Measurements from ENCODE around the gene SDK1.

The SDK1 gene

DNA sequence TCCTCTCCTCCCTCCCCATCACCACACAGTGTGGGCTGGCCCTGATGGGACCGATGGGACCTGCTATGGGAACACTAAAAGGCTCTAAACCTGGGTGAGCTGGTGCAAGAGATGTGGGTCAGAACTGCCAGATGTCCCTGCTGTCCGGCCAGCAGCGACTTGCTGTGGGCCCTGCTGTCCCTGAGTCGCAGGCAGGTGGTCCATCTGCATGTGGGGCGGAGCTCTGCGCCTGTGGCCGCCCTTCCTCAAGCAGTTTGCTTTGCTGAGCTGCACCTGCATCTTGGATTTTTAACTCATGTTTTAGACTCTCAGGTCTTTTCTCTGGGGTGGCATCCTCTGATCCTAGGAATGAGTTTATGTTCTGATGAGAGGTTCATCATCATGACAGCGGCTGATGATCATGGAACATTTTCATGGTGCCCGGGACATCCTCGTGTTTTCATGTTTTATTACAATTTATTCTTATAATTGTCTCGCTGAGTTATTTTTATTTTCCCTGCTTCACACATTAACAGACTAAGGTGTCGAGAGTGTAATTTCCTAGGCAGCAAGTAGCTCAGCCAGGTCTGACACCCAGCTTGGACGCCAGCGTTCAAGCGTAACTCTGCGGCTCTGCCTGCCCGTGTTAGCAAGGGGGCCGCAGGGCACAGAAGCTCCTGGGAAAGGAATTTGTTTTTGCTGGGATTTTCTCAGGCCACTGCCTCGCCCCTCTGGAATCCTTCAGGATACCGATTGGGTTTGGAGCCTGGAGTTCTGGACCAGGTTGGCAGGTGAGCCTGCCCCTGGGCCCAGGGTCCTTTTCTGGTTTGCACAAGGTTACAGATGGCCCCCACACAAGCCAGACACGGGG is 765.8 kb downstream of the SDK1 start:
- no peak for DNase-seq

DNA sequence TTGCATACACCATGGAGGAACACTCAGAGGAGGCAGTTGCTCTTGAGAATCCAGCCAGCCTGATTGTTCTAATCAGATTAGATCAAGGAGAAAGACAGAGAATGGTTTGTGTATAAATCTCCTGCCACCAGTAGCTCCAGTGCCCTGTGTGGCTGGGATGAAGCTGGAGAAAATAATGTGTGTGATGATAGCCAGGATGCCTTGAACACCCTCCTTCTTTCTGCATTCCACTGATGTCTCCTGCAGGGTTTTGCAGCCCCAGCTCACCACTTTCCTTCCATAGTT is 766.4 kb downstream of the SDK1 start:
- no peak for DNase-seq

DNA sequence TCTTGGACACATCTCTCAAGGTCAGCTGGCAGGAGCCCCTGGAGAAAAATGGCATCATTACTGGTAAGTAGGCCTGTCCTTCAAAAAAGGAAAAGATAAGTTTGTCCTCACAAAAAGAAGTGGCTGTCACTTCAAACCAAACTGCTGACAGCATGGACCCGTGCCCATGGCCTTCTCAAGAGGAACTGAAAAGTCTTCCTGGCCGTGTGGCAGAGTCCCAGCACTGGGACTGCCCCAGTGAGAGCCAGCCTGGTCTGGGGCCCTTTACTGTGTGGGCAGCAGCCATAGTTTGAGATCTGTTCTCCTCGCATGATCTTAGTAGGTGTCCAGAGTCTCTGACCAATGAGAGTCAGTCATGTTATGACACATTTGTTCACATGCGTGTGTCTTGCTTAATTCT is 766.8 kb downstream of the SDK1 start:
- DNase-seq = no peak

- no peak for DNase-seq
These were observed 767.2 kb downstream of the SDK1 start for GRCh38 chr7:4068286-4068685.

- no peak for DNase-seq
These were observed 768.4 kb downstream of the SDK1 start for GRCh38 chr7:4069268-4070095.

DNA sequence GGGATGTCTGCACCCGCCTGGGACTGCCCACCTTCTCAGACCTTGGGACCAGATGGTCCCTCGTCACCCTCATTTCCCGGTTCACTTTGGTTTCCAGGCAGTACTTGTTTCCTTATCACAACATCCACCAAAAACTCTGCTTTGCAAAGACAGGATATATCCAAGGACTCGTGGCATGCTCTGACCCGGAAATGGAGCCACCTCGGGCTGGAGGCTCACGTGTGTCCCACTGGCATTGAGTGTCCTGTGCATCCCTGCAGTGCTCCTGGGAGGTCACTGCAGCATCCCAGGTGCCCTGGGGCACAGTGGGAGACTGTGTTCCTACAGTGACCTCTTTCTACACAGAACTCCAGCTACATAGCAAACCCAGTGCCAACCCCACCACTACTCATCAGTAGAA is 769.2 kb downstream of the SDK1 start:
- no peak for DNase-seq

GRCh38 chr7:4071370-4072058 is 770.5 kb downstream of the SDK1 start:
- no peak for DNase-seq

- DNase-seq = no peak
These were observed 771.3 kb downstream of the SDK1 start for GRCh38 chr7:4072161-4072925.

- DNase-seq = no peak
These were observed 772.0 kb downstream of the SDK1 start for GRCh38 chr7:4073052-4073451.

DNA sequence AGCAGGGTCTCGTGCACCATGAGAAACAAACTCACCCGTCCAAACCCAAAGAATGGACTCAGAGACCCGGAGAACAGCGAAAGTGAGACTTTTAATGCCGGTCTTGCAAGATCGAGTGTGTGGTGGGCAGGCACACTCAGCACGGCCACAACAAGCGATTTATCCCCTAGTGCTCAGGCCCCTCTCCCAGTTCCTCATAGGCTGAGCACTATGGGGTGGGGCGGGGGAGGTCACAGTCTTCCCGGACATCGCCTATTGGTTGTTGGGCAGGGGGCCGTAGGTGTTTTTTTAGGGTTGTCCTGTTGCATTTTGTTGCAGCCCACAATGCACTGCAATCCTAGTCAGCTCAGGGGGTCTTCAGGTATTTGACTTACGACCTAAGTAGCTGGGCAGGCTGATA is 772.7 kb downstream of the SDK1 start:
- no peak for DNase-seq

GRCh38 chr7:4074407-4074806 is 773.4 kb downstream of the SDK1 start:
- no peak for DNase-seq

GRCh38 chr7:4074994-4075393 is 773.9 kb downstream of the SDK1 start:
- no peak for DNase-seq

- DNase-seq = no peak
These were observed 775.7 kb downstream of the SDK1 start for GRCh38 chr7:4076701-4077294.

DNA sequence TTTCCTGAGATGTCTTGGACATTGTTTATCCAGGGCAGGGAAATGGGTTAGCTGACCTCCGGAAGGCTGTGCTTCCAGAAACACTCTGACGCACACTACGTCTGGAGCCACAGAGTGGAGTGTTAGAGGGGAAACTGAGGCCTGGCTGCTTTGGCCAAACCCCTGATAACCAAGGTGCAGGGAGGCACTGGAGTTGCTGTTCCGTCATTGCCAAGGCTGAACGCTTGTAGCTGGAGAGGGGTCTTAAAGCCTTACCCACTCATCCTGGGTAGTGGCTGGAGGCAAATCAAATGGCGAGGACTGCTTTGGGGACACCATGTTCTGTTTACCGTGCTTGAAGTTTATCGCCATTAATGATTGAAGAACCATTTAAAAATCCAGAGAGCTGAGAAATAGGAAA is 776.9 kb downstream of the SDK1 start:
- DNase-seq = no peak

- DNase-seq = no peak
These were observed 777.5 kb downstream of the SDK1 start for GRCh38 chr7:4078580-4078979.

- DNase-seq = no peak
These were observed 778.3 kb downstream of the SDK1 start for GRCh38 chr7:4079366-4079765.

DNA sequence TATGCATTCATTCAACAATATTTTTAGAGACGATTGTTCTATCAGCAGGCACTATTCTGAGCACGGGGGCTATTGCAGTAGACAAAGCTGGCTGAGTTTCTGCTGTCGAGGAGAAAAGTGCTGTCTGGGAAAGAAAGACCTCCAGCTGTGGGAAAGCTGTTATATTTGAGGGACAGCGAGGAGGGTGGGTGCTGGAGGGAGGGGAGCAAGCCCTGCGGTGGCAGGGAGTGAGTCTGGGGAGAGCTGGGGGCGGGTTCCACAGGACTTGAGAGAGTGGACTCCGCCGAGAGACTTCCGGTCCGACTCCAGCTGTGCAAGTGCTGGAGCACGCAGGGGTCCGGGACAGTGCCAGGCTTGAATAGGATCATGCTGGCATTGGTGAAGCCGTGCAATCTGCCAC is 778.9 kb downstream of the SDK1 start:
- no peak for DNase-seq

DNA sequence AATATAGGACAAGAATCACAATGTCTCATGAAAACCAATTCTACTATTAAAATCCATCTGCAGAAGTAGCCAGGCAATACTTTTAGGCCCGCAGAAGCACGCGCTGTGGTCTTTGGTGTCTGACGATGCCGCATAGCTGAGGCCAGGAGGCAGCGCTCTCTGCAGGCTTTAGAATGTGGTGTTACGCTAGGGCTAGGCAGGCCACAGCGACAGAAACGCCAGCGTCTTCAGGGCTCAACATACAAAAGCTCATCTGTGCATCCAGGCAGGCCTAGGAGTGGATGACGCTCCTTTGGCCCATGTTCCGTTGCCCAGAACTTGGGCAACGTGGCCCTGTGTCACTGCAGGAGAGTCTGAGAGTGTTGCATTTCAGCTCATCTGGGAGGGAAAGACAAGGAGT is 779.9 kb downstream of the SDK1 start:
- DNase-seq = no peak

DNA sequence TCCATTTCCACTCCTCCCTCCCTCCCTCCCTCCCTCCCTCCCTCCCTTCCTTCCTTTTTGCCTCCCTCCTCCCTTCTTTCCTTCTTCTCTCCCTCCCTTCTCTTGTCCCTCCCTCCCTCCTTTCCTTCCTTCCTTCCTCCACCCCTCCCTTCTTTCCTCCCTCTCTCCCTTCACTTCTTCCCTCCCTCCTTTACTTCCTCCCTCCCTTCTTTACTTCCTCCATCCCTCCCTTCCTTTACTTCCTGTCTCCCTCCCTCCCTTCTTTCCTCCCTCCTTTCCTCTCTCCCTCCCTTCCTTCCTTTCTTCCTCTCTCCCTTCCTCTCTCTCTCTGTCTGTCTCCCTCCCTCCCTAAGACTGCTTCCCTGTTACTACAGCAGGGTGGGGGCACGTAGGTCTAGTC is 782.5 kb downstream of the SDK1 start:
- no peak for DNase-seq

DNA sequence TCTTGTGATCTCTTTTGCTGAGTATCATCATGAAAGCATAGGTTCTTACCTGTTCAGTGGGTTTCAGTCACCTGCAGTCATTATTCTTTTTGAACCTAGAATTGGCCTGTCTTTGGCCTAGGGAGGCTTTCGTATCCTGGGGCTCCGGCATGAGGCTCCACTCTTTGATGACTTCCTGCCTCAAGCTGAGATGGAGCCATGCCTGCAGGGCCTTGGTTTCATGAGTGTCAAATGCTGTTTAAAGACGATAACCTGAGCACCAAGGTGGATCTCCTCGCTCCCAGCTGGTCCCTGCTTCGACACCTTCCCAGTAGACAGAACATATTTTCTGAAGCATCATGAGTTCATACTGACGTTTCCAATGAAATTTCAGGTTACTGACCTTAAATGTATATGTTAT is 783.2 kb downstream of the SDK1 start:
- no peak for DNase-seq

DNA sequence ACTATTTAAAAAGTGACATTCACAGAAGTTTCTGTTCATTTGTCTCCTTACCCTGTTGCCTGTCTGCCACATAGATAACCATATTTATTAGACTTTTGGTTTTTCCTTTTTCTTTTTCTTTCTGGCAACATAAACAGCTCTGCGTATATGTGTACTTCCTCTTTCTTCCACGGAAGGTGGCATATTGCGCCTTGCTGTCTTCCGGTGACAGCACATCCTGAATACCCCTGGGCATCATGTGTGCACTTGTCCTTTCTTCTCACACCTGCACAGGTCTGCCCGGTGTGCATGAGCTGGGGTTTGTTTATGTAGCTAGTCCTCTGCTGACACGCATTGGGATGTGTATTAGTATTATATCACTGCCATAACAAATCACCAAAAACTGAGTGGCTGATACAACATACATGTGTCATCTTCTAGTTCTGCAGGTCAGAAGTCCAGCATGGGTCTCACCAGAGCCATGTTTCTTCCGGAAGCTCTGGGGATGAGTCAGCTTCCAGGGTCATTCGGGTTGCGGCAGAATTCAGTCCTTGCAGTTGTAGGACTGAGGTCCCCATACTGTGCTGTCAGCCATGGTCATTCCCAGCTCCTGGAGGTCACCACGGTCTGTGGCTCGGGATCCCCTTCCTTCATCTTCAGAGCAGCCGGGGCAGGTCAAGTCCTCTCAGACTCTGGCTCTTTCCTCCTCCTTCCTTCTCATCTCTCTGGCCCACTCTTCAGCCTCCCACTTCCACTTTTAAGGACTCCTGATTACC is 785.1 kb downstream of the SDK1 start:
- DNase-seq = no peak

DNA sequence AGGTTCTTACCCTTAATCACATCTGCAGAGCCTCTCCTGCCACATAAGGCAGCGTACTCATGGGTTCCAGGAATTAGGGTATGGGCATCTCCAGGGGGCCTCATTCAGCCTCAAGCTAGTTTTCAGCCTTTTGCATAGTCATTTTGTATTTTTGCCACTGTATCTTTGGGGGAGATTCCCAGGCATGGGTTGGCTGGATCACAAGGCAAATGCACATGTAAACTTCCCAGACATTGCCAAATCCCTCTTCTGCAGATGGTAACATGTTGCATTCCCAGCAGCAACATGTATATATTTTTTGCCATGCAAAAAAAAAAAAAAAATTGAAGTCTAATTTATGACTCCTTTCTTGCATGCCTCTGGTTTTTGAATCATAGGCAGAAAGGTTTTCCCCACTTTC is 785.7 kb downstream of the SDK1 start:
- DNase-seq = no peak

Data from SW 1271 (cell line).